ENCODE data around the gene PRSS23.
"Not testable (repeated sequence)": the region's sequence is repeated elsewhere in the genome, so short reads cannot be mapped to it uniquely, and the experiment has no call there.

The PRSS23 gene

DNA sequence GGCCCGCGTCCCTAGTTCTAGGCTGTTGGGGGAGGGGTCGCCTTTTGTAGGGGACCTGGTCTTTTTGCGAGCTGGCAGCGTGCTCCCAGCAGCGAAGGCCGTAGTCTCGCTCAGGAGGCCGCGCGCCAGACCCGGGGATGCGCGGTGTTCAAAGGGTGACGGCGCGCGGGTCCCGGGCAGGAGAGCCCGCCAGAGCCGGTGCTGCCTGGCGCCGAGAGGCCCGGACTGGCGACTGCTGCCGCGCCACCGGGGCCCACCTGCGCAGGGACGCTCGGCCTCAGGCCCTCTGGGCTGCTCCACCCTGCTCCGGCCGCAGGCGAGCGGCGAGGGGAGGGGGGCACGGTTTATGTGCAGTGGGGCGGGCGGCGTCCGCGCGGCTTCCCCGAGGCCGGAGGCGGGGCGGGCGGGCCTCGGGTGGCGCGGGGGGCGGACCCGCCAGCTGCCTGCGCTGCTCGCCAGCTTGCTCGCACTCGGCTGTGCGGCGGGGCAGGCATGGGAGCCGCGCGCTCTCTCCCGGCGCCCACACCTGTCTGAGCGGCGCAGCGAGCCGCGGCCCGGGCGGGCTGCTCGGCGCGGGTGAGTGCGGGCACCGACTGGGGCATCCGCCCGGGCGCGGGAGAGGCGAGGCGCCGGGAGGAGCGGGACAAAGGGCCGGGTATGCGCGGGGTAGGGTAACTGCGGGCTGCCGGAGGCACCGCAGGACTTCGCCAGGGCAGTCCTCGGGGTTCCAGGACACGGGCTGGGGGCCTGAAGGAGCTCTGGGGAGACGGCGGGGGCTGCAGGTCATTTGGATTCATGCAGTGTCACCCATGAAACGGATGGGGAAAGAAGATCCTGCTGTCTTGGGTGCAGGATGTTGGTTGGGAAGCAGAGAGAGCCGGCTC lies at the start of gene PRSS23:
PRSS23 (plus strand) TSS at position 467 of the 884 bp plus-strand sequence. CDS start 7,102 bp downstream, outside the sequence.
- no peak for DNase-seq

GRCh38 chr11:86753459-86753858 lies 46.9 kb upstream of the PRSS23 start:
- DNase-seq, result no peak

GRCh38 chr11:86755146-86755545 lies 45.2 kb upstream of the PRSS23 start:
- no peak for DNase-seq

GRCh38 chr11:86758171-86758570 lies 42.2 kb upstream of the PRSS23 start:
- no peak for DNase-seq

GRCh38 chr11:86760577-86760976 lies 39.8 kb upstream of the PRSS23 start:
- no peak for DNase-seq

DNA sequence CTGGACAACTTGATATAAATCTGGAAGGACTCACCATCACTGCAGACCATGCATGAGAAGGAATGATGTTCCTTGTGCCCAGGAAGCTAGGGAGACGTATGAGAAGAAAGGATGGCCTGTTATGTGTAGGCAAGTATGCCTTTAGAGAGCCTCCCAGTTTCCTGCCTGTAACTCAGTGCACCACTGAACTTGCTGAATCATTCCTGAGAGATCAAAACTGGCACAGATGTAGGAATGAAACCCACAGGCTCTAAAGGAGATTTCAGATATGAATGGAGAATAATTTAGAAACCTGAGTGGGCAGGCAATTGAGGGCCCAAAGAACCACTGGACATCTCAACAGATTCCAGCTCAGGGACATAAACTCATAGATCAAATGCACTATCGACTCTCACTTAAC lies 38.4 kb upstream of the PRSS23 start:
- DNase-seq, result no peak

DNA sequence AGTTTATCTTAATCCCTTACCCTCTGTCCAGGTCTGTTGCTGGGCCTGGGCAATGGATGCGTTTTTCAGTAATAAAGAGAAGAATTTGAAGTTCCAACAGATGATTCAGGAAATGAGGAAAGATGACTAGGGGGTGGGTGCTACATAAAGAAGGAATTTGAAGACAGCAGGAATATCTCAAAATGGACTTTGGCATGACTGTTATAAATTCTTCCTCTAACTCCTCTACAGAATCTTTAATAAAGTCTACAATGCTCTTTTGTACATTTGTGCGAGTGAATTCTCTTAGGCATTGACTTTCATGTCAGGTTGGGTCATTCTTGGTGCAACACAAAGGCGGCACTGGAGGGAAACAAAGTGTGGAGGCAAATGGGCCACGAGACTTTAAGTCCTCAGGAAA lies 35.1 kb upstream of the PRSS23 start:
- DNase-seq, result no peak

GRCh38 chr11:86765878-86766277 lies 34.5 kb upstream of the PRSS23 start:
- DNase-seq, result no peak

DNA sequence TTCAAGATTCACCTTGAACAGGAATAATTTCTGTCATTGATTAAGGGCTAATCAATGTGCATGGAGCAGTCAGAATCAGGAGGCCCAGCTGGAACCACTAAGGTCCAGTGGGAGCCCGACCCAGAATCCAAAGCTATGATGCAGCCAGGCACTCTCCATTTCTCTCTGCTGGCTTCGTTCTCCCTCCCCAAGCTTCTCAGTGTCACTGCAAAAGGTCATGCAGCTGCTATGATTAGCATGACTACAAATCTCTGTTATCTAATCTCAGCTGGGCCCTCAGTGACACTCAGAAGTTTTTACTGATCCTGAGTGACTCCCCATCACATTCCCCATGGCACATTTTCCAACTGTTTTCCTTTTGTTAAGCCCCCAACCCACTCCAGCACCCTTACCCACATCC lies 31.1 kb upstream of the PRSS23 start:
- no peak for DNase-seq

DNA sequence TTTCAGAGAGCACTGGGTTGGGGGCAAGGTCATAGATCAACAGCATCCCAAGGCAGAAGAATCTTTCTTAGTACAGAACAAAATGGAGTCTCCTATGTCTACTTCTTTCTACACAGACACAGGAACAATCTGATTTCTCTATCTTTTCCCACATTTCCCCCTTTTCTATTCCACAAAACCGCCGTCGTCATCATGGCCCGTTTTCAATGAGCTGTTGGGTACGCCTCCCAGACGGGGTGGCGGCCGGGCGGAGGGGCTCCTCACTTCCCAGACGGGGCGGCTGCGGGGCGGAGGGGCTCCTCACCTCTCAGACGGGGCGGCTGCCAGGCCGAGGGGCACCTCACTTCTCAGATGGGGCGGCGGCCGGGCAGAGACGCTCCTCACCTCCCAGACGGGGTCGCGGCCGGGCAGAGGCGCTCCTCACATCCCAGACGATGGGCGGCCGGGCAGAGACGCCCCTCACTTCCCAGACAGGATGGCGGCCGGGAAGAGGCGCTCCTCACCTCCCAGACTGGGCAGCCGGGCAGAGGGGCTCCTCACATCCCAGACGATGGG lies 29.8 kb upstream of the PRSS23 start:
- not testable (repeated sequence) for DNase-seq

DNA sequence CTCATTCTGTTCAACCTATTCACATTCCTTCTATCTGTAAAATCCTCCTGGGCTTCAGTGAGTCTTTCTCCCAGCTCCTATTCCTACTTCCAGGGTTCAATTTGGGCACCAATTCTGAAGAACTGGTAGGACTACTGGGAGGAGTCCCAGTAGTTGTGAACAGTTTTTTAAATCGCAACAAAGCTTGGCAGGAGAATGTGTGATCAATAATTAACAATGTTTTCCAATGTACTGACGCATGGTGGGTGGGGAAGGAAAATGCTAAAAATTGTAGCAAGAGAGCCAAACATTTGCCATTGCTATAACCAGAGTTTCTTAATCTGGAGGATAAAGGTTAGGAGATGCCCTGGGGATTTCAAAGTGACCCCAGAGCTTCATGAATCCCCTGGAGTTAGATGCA lies 27.3 kb upstream of the PRSS23 start:
- DNase-seq, result no peak

- DNase-seq, result no peak
Observed at GRCh38 chr11:86773513-86774252, 26.7 kb upstream of the PRSS23 start.

DNA sequence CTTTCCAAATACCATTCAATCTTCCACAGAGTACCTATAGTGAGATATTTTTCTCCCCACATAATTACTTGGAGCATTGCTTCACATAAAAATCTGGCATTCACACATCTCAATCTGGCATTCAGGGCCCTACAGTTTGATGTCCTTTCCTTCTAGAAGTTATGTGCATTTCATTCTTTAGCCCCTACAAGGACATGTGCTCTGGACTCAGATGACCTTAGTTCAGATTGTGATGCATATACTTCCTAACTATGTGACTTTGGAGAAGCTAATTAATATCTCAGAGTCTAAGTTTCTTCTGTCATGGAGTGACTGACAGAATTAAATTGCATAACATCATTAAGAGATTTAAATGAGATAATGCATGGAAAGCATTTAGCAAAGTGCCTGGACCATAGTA lies 25.9 kb upstream of the PRSS23 start:
- DNase-seq, result no peak

DNA sequence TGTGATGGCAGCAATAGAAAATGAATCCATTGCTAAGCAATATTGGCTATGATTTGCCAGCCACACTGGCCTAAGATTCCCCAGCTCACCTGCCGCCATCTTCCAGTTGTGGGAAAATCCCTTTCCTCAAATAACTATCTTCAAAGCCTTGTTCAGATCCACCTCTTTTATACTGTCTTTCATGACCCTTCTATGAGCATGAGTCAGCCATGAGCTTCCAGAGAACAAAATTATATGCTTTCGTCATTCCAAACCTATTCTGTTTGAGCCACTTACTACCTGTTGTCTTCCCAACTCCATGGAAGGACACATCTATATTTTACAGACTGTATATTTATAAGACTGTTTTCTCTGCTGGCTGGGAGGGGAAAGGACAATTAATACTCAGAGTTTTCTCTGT lies 25.0 kb upstream of the PRSS23 start:
- DNase-seq, result no peak

GRCh38 chr11:86781546-86781945 lies 18.8 kb upstream of the PRSS23 start:
- no peak for DNase-seq

GRCh38 chr11:86782742-86783141 lies 17.6 kb upstream of the PRSS23 start:
- no peak for DNase-seq

DNA sequence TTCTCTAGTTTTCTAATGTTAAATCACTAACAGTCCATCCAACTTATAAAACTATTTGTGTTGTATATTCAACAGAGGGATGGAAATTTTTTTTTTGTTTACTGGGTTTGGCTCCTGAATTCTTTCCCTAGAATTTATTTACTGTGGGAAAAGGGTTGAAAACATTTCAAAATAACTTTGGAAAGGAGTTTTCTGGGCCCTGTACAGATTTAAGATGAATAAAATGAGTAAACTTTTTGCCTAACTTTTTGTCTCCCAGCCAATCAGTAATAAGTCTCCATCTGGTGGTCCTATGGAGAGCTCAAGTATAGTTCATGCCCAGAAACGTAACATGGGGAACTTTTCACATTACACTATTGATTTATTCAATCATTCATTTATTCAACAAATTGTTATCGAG lies 16.7 kb upstream of the PRSS23 start:
- no peak for DNase-seq

DNA sequence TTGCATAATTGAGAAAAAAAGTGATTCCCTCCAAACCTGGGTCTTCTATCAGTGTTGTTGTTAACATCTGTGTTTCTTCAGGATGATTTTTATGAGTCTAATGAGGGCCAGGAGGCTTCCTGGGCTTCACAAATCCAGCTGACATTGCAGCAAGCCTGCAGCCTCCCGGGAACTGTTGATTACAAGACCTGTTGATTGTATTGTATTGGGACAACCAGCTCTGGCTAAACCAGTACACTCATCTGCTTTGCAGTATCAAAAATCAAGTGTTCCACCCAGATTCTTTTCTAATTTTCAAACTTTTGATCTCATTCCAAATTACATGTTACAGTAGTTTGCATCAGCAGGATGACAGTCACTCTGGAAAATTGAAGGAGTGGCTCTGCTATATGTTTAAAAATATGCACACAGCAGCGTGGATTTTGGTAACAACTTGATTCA lies 16.1 kb upstream of the PRSS23 start:
- DNase-seq, result no peak

DNA sequence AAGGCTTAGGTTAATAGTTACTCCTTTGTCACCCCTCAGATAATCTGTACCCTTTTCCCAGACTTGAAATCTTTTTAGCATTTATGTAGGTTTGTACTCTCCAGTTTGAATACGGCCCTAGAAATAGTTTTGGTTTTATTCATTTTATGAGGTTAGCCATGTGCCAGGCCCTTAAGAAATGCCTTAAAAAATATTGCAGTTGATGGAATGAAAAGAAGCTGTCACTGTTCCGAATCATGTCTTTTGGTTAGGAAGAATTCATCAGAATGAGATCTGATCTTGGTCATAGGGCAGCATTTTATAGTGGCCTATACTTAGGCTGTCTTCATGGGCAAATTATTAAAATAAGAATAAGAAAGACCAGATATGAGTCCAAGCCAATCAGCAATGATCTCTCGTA lies 14.8 kb upstream of the PRSS23 start:
- DNase-seq, result no peak

DNA sequence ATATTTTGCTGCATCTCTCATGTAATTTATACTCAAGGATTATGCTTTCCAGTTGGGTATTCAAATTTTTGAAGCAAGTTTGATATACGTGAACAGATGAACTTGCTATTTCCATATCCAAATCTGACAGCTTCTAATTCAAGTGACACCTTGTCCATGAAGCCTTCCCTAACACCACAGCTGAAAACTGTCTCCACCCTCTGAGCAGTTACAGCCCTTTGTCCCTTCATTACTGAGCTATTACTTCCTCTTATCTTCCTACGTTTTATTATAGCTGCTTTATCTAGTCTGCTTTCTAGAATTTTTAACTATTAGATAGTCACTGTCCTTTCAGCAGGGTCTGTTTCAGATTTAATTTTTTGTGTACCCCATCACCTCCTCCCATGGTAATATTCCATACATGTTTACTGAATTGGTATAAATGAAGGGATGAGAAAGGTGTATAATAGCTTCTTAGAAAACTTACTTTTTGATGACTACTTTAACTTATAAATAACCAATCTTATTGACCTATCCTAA lies 13.3 kb upstream of the PRSS23 start:
- no peak for DNase-seq

DNA sequence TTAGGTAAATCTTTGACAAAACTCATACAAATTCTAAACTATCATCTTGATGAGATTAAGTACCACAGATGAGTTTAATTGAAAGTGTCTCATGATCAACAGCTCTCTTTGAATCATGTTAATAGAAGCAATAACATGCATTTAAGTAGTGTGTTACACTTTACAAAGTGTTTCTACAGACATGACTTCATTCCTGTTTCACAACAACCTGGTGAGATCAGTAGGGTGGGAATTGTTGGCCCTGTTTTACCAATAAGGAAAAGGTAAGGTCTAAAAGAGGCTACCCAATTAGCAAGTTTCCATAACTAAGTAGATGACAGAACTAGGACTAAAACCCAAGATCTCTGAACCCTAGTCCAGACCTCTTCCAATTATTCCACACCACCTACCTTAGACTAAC lies 12.7 kb upstream of the PRSS23 start:
- DNase-seq, result no peak

GRCh38 chr11:86790195-86790725 lies 10.1 kb upstream of the PRSS23 start:
- no peak for DNase-seq

All from NCI-H446 treated with DMSO at 0.1 percent for 48 hours (cell line).